Fibroblast of the aortic adventitia (primary cell): ENCODE results near the gene GRAMD1C. TPM values are rescaled to one million over a fixed set of nuclear protein-coding genes. Genes with fewer than 3 reads are reported as not detected.
A peak's percentile ranks its signal among the peaks of the same experiment; 100 is the strongest.

Experiments
- DNase-seq: peaks from one replicate; pipeline ENCODE4 v3.0.0-alpha.2; 2010; ENCODE audit warnings: low read depth
- H3K4me3 ChIP-seq: 2 replicates; pipeline ENCODE4 v1.5.1; 2011; ENCODE audit warnings: low read depth, mild to moderate bottlenecking, control low read depth, low read length, moderate library complexity
- total RNA-seq: library from RNA; depleted of rRNA; stranded (reverse); fragments of >200 nt; gene quantifications from 2 replicates; pipeline ENCODE4 v1.2.3, GENCODE V29; 2012; ENCODE audit warnings: low replicate concordance
- TF ChIP-seq, protein P1 (sequence below): IDR thresholded peaks from 2 replicates; pipeline ENCODE4 v1.5.1; 2011; ENCODE audit warnings: mild to moderate bottlenecking, low read length, control low read depth, inconsistent platforms; ENCODE audit not compliant: insufficient read depth

The GRAMD1C gene
- total RNA-seq = 9.2 and 12.1 TPM in 2 replicates

- DNase-seq = peak; percentile 88
Observed at GRCh38 chr3:113838631-113839209, at the start of gene GRAMD1C. Gene GRAMD1C, plus strand, starts transcription at chr3:113838788. Its CDS starts 122 bp downstream, at chr3:113838910.

GRCh38 chr3:113791381-113791780 lies 47.2 kb upstream of the GRAMD1C start:
- no peak for DNase-seq
- TF ChIP-seq, protein P1, sequence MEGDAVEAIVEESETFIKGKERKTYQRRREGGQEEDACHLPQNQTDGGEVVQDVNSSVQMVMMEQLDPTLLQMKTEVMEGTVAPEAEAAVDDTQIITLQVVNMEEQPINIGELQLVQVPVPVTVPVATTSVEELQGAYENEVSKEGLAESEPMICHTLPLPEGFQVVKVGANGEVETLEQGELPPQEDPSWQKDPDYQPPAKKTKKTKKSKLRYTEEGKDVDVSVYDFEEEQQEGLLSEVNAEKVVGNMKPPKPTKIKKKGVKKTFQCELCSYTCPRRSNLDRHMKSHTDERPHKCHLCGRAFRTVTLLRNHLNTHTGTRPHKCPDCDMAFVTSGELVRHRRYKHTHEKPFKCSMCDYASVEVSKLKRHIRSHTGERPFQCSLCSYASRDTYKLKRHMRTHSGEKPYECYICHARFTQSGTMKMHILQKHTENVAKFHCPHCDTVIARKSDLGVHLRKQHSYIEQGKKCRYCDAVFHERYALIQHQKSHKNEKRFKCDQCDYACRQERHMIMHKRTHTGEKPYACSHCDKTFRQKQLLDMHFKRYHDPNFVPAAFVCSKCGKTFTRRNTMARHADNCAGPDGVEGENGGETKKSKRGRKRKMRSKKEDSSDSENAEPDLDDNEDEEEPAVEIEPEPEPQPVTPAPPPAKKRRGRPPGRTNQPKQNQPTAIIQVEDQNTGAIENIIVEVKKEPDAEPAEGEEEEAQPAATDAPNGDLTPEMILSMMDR = no peak
- no peak overlapping the region for H3K4me3 ChIP-seq

More at GRCh38 chr3:113838631-113839209, at the start of gene GRAMD1C:
- TF ChIP-seq, protein P1 = peak; percentile 92
- peak within 1 kb of the TSS; percentile 80 for H3K4me3 ChIP-seq

DNA sequence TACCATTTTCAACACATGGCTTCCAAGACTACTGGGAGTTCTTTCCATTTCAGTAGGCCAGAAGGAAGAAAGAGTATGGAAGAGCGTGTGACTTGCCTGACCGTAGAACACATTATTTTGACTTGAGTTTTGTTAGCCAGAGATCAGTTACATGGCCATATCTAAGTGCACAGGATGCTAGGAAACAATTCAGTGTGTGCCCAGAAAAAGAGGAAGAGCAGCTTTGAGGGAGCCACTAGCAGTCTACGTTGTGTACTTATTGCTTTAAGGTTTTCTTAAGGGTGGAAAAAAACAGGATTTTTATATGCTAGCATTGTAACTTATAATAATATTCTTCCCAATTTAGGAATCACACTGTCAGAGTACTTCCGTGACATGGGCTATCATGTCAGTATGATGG lies 44.1 kb upstream of the GRAMD1C start:
- H3K4me3 ChIP-seq = no peak overlapping the region
- TF ChIP-seq, protein P1 = no peak
- no peak for DNase-seq

GRCh38 chr3:113795693-113796092 lies 42.9 kb upstream of the GRAMD1C start:
- DNase-seq = no peak

GRCh38 chr3:113802795-113803455 lies 35.7 kb upstream of the GRAMD1C start:
- TF ChIP-seq, protein P1 = no peak

More at GRCh38 chr3:113795693-113796092, 42.9 kb upstream of the GRAMD1C start:
- TF ChIP-seq, protein P1 = no peak
- H3K4me3 ChIP-seq = no peak overlapping the region

GRCh38 chr3:113804661-113805060 lies 33.9 kb upstream of the GRAMD1C start:
- no peak for DNase-seq
- H3K4me3 ChIP-seq = no peak overlapping the region
- TF ChIP-seq, protein P1 = no peak

More at GRCh38 chr3:113802795-113803455, 35.7 kb upstream of the GRAMD1C start:
- no peak for DNase-seq
- H3K4me3 ChIP-seq = no peak overlapping the region
